Right lobe of liver (tissue), 6 donors: ENCODE data around the gene GABBR1. TPM values are rescaled to one million over a fixed set of nuclear protein-coding genes. Genes with fewer than 3 reads are reported as not detected.

ENCODE experiments used
- ATAC-seq, 4 donors: fragments of 200-7000 bp; cut with Tn5 transposase; one replicate each; pipeline ENCODE4 v1.9.1; 2020; ENCODE audit warnings: mild to moderate bottlenecking in 4 of 4, moderate library complexity in 4 of 4
- DNase-seq, 3 donors: peaks; one replicate each; pipeline ENCODE4 v3.0.0-alpha.2; 2020
- H3K27ac ChIP-seq, 3 donors: fragments of 200-600 bp; one replicate each; pipeline ENCODE4 v1.8.0; 2022
- H3K27me3 ChIP-seq, 2 donors: fragments of 200-600 bp; one replicate each; pipeline ENCODE4 v1.8.0; 2022
- H3K36me3 ChIP-seq, 4 donors: fragments of 200-600 bp; sonication (generic) in 1 of 4; one replicate each; pipeline versions ENCODE4 v1.5.1 to v1.8.0; 2017 to 2022; ENCODE audit warnings: control low read depth in 1 of 4
- H3K4me1 ChIP-seq, 4 donors: fragments of 200-600 bp; sonication (generic) in 1 of 4; one replicate each; pipeline versions ENCODE4 v1.5.1 to v1.8.0; 2017 to 2022; ENCODE audit warnings: control low read depth in 1 of 4
- H3K4me3 ChIP-seq, 3 donors: fragments of 200-600 bp; one replicate each; pipeline ENCODE4 v1.8.0; 2022
- H3K9me3 ChIP-seq, 4 donors: fragments of 200-600 bp; sonication (generic) in 1 of 4; one replicate each; pipeline versions ENCODE4 v1.5.1 to v1.8.0; 2017 to 2022; ENCODE audit warnings: control low read depth in 1 of 4
- CTCF ChIP-seq, 4 donors: fragments of 200-600 bp in 3 of 4; fragments of 450-650 bp in 1 of 4; IDR thresholded peaks; one replicate each; pipeline versions ENCODE4 v1.5.1 to v1.8.0; 2016 to 2022; ENCODE audit warnings: antibody characterized with exemption in 4 of 4, mild to moderate bottlenecking in 2 of 4
- POLR2A ChIP-seq: fragments of 450-650 bp; IDR thresholded peaks from one replicate; pipeline ENCODE4 v1.6.1; 2017; ENCODE audit warnings: antibody characterized with exemption, mild to moderate bottlenecking
- WGBS: methylation state at CpG from one replicate; pipeline ENCODE4 v1.1.6; 2018; ENCODE audit warnings: low coverage, low lambda C conversion rate; ENCODE audit not compliant: insufficient coverage; ENCODE audit errors: missing lambda C conversion rate; 5-methylcytosine and 5-hydroxymethylcytosine counted together
- intact Hi-C, 2 donors: fragments of 100-400 bp; cut with DNase I; formaldehyde crosslinking; loops; one replicate each; pipeline versions ENCODE4 v1.11.2 to v1.14.1; 2022
- long read RNA-seq: library from polyadenylated mRNA; unstranded; transcript quantifications from one replicate; pipeline ENCODE4 v2.0.0, GENCODE V29; 2019
- total RNA-seq, 6 experiments: library from RNA; depleted of rRNA in 2 of 6; stranded (reverse); fragments of >200 nt in 2 of 6; fragmentation: NEBNext Ultra II Directional in 3 of 6; extraction: Animal tissue kit (Norgen Biotek cat#: 25700) in 3 of 6; gene quantifications; one replicate each; pipeline versions ENCODE4 v1.1.0 to v1.2.4, GENCODE V29; 2016 to 2023
- donor health status: DM: no; HTN: yes; CAD: no.
- donor health status: DM: no; HTN: no; CAD: no.
- donor health status: DM: no; HTN: no; CAD: no.
- donor health status: DM: no; HTN: yes; CAD: no.
- donor health status: DM: no; HTN: yes; CAD: no.

GABBR1 gene
- 1 to 10 TPM; 2.4 to 5.6 (median 4.9) TPM for total RNA-seq
- long read RNA-seq: 0 reads

DNA sequence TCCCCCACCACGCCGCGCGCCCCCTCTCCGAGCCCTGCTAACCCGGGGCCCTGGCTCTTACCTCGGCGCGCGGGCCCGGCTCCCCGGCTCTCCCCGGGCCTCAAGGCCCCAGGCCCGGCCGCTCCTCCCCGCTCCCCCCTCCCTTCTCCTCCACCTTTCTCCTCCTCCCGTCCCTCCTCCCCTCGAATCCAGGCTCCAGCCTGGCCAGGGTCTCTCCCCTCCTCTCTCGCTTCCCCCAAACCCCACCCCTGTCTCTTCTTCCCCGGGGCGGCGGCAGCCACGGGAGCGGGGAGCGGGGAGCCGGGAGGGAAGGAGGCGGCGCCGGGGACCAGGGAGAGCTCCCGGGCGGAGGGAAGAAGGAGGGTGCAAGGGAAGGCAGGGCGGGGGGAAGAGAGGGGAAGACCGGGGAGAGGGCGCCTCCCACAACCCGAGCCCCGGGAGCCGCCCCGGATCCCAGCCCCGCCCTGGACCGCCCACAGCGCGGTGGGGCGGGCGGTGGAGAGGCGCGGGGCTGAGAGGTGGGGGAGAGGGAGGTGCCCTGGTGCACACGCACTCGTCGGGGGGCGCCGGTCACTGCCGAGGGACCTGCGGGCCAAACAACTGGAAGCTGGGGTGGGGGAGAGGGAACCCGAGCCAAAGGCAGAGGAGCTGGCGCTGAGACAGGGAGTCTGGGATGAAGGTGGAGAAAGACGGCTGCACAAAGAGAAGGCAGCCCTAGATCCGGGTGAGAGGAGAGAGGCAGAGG lies at the start of gene GABBR1:
Gene GABBR1 (minus strand): TSS at position 395 of the 745 bp plus-strand sequence. CDS start 798 bp downstream, outside the sequence.
- intact Hi-C loops: no loop called here
- peak; percentile 85 to 91 (median 86) for ATAC-seq
- TF ChIP-seq CTCF (IDR thresholded peaks at IDR 0.05) (no peak), POLR2A (peak; percentile 16)
- no peaks in the 10 kb centered on the region for H3K4me1 ChIP-seq
- H3K27ac ChIP-seq: peak within 1 kb of the TSS in 1 of 3 donors; percentile 34
- H3K9me3 ChIP-seq: no peaks in the 10 kb centered on the region
- H3K4me3 ChIP-seq: peak within 1 kb of the TSS; percentile 36 to 49 (median 36)
- H3K36me3 ChIP-seq: no peaks in the 10 kb centered on the region
- peak; percentile 70 to 81 (median 76) for DNase-seq
- peaks cover 0 to 18% of the 10 kb centered on the region in 2 donors for H3K27me3 ChIP-seq
- WGBS: 3% methylated on average over 39 of the region's 57 CpGs

- no peak overlapping the region for H3K27ac ChIP-seq
- 57% methylated on average over 3 of the region's 8 CpGs for WGBS
- no peaks in the 10 kb centered on the region for H3K36me3 ChIP-seq
- no peak for ATAC-seq
- TF ChIP-seq CTCF (IDR thresholded peaks at IDR 0.05) (no peak), POLR2A (no peak)
- H3K27me3 ChIP-seq: peaks cover 0 to 4% of the 10 kb centered on the region in 2 donors
- H3K9me3 ChIP-seq: no peaks in the 10 kb centered on the region
- intact Hi-C loops: no loop called here
- H3K4me3 ChIP-seq: no peak overlapping the region
- H3K4me1 ChIP-seq: no peaks in the 10 kb centered on the region
- DNase-seq: no peak
Observed at GRCh38 chr6:29681811-29682210, 48.8 kb upstream of the GABBR1 start.

DNA sequence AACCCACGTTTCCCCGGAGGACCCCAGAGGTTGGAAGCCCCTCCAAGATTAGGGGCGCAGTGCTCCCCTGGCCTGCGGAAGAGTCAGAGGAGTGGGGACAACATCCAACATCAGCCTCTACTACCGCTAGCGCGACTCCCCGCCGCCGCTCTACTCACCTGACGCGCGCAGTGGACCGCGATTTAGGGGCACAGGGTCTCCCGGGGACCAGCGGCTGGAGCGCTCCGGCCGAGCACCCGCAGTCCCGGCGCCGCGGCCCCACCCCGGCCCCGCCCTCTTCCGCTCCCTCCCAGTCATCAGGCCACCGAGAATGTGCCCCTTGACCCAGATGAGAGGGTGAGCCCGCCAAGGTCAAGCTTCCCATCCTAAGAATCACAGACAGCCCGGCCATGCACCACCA lies 47.9 kb upstream of the GABBR1 start, which contains the start of gene ZFP57:
Gene ZFP57 (minus strand): TSS at position 249 of the 400 bp plus-strand sequence. CDS start 4,149 bp downstream, outside the sequence.
- DNase-seq (no peak), ATAC-seq (no peak)
- no peak for TF ChIP-seq POLR2A
- no peak for TF ChIP-seq CTCF (IDR thresholded peaks at IDR 0.05)
- 39% methylated on average over 8 of the region's 31 CpGs for WGBS
- Histone ChIP-seq H3K36me3 (no peaks in the 10 kb centered on the region), H3K4me3 (no peak within 1 kb of the TSS), H3K9me3 (no peaks in the 10 kb centered on the region), H3K27ac (no peak within 1 kb of the TSS), H3K27me3 (peaks cover 0 to 4% of the 10 kb centered on the region in 2 donors), H3K4me1 (no peaks in the 10 kb centered on the region)
- intact Hi-C loops: no loop called here

- Histone ChIP-seq H3K4me1 (no peaks in the 10 kb centered on the region), H3K4me3 (no peak overlapping the region), H3K36me3 (no peaks in the 10 kb centered on the region), H3K27me3 (peaks cover 0 to 4% of the 10 kb centered on the region in 2 donors), H3K9me3 (no peaks in the 10 kb centered on the region), H3K27ac (no peak overlapping the region)
- TF ChIP-seq POLR2A: no peak
- no peak for TF ChIP-seq CTCF (IDR thresholded peaks at IDR 0.05)
- ATAC-seq (no peak), DNase-seq (no peak)
- WGBS: 36% methylated on average over 11 of the region's 24 CpGs
- intact Hi-C loops: no loop called here
Observed at GRCh38 chr6:29680416-29680815, 47.4 kb upstream of the GABBR1 start.
